BJ (cell line): ENCODE measurements around the gene MORN4. TPM values are rescaled to one million over a fixed set of nuclear protein-coding genes. Genes with fewer than 3 reads are reported as not detected.

Source experiments
- CTCF ChIA-PET: fragments of 350-600 bp; formaldehyde crosslinking; extraction: SDS; loops from one replicate; lab custom pipeline; 2021; ENCODE audit warnings: antibody characterized with exemption, inconsistent platforms; lab: Yijun Ruan, JAX
- POLR2A ChIA-PET: fragments of 300-600 bp; sonication (Branson Sonifier 250); formaldehyde crosslinking; extraction: SDS; loops from one replicate; lab custom pipeline; 2021; ENCODE audit warnings: antibody characterized with exemption; lab: Charles Lee
- DNase-seq: peaks from one replicate; pipeline ENCODE4 v3.0.0-alpha.2; 2011; ENCODE audit warnings: low read depth
- H3K27me3 ChIP-seq: 2 replicates; pipeline ENCODE4 v1.6.0; 2011; ENCODE audit warnings: low read length; ENCODE audit not compliant: control insufficient read depth, insufficient read depth
- H3K36me3 ChIP-seq: 2 replicates; pipeline ENCODE4 v1.5.1; 2011; ENCODE audit warnings: low read length; ENCODE audit not compliant: control insufficient read depth, insufficient read depth
- H3K4me3 ChIP-seq: 2 replicates; pipeline ENCODE4 v1.5.1; 2011; ENCODE audit warnings: low read depth, mild to moderate bottlenecking, control low read depth, low read length
- polyA plus RNA-seq: library from polyadenylated mRNA; depleted of rRNA; stranded (reverse); fragments of >200 nt; gene quantifications from 2 replicates; pipeline ENCODE4 v1.2.3, GENCODE V29; 2011
- TF ChIP-seq, protein P1 (sequence below): IDR thresholded peaks from 2 replicates; pipeline ENCODE4 v1.5.1; 2011; ENCODE audit warnings: low read depth, mild to moderate bottlenecking, control low read depth, inconsistent platforms, low read length, moderate library complexity; ENCODE audit not compliant: insufficient read depth

MORN4 gene
- polyA plus RNA-seq, 1 experiment: 13.8 TPM

DNA sequence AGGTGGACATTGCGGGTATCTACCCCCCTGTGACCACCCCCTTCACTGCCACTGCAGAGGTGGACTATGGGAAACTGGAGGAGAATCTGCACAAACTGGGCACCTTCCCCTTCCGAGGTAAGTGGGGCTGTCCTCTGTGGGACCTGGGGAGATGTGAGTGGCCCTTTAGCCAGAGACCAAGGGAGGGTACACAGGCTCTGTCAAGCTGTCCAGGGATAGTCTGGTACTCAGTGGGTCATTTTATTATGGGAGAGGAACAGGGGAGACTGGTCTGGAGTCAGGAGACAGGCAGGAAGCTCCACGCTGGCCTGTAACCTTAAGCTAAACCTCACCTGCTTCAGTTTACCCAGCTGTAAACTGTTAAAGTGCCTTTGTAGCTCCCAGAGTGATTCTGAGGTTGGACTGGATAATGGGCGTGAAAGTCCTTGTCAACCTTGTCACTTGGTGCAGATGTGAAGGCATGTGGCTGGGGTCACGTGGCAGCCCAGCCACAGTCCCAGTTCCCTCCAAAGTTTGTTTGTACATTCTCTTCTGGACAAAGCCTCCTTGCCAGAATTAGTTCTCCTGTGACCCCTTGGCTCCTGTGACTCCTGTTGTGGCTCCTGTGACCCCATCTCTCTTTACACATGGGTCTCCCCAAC is 48.4 kb downstream of the MORN4 start:
- TF ChIP-seq, protein P1, sequence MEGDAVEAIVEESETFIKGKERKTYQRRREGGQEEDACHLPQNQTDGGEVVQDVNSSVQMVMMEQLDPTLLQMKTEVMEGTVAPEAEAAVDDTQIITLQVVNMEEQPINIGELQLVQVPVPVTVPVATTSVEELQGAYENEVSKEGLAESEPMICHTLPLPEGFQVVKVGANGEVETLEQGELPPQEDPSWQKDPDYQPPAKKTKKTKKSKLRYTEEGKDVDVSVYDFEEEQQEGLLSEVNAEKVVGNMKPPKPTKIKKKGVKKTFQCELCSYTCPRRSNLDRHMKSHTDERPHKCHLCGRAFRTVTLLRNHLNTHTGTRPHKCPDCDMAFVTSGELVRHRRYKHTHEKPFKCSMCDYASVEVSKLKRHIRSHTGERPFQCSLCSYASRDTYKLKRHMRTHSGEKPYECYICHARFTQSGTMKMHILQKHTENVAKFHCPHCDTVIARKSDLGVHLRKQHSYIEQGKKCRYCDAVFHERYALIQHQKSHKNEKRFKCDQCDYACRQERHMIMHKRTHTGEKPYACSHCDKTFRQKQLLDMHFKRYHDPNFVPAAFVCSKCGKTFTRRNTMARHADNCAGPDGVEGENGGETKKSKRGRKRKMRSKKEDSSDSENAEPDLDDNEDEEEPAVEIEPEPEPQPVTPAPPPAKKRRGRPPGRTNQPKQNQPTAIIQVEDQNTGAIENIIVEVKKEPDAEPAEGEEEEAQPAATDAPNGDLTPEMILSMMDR: no peak
- no peak for DNase-seq
- CTCF ChIA-PET: interaction anchor here (0.6 to 3.7 kb wide), 3 partner anchors 13 to 139 kb away, joined by 3 to 16 read pairs (median 5); partner anchors contain the start of gene ANKRD2

DNA sequence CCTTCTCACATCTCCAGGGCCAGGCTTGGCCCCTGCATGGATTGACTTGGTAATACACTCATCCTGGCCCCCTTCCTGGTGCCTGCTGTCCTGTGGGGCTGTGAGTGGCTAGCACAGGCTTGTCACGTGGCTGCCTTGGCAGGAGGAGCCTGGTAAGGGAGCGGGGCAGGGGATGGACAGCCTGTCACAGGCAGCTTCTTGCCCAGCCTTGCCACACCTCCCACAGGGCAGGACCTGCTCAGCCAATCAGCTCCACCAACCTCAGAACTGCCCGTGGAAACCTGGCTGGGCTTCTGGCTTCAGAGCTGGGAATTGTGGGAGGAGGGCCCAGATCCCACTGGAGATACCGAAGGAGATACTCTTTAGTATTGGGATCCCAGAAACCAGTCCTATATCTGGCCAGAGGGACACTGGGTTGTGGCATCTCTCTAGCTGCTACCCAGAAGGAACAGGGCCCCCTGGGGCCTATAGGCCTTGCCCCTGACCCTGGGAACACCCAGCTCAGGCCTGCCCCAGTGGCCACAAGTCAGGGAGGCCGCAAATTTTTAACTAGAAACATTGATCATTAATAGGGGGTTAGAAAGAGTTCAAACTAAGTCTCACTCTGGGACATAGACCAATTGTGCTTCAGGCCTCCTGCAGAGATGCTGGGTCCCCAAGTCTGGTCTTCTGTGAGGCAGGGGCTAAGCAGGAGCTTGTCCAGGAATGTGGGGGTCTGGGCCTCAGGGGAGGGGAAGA is 49.1 kb downstream of the MORN4 start, which contains the start of gene HOGA1:
TSS of gene HOGA1 (plus strand) at position 330 of the 738 bp plus-strand sequence. CDS start at position 645, 315 bp downstream.
- ChIA-PET POLR2A (no interaction called here), CTCF (interaction anchor here (0.6 to 3.7 kb wide), 4 partner anchors 10 to 139 kb away, joined by 3 to 16 read pairs (median 4); partner anchors contain the start of gene ANKRD2)
- no peak for DNase-seq
- no peaks in the 10 kb centered on the region for H3K36me3 ChIP-seq
- no peaks in the 10 kb centered on the region for H3K27me3 ChIP-seq
- no peak within 1 kb of the TSS for H3K4me3 ChIP-seq
- TF ChIP-seq, protein P1: no peak

More for the DNA sequence above, 48.4 kb downstream of the MORN4 start:
- Histone ChIP-seq H3K4me3 (no peak overlapping the region), H3K27me3 (no peaks in the 10 kb centered on the region), H3K36me3 (no peaks in the 10 kb centered on the region)
- POLR2A ChIA-PET: no interaction called here

DNA sequence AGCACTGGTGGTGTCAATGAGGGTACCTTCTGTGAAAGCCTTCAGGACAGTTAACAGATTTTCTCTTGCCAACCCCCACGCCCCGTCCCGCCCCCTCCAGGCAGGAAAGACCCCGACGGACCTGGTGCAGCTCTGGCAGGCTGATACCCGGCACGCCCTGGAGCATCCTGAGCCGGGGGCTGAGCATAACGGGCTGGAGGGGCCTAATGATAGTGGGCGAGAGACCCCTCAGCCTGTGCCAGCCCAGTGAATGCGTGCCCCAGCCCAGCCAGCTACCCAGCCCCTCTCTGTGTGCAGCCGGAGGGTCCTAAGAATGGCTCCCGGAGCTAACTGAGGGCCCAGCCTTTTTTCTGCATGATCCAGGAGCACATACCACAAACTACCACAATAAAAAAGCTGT is 49.8 kb downstream of the MORN4 start:
- no peaks in the 10 kb centered on the region for H3K36me3 ChIP-seq
- ChIA-PET POLR2A (no interaction called here), CTCF (interaction anchor here (0.6 to 3.7 kb wide), 3 partner anchors 9 to 18 kb away, joined by 3 to 16 read pairs (median 3); partner anchors contain the start of gene ANKRD2)
- no peak for DNase-seq
- no peak overlapping the region for H3K4me3 ChIP-seq
- TF ChIP-seq, protein P1: no peak
- H3K27me3 ChIP-seq: no peaks in the 10 kb centered on the region

DNA sequence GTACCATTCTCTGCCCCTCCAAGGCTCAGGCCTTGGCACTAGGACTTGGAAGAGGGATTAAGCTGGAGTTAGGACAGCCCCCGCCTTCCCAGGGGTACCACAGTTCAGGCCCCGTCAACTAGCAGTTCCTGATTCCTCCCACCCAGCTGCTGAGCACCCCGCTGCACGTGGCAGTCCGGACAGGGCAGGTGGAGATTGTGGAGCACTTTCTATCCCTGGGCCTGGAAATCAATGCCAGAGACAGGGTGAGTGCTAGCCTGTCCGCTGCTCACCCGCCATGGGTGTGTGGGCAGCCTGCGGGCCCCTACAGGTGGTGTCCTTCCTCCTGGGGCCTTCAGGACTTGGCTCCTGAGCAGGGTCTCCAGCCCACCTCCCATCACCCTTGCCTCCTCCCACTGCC is 51.1 kb downstream of the MORN4 start:
- no peak overlapping the region for H3K4me3 ChIP-seq
- ChIA-PET CTCF (interaction anchor here (1.9 kb wide), 1 partner anchor 10 kb away, joined by 5 read pairs; no protein-coding TSS in a partner anchor), POLR2A (interaction anchor here (0.6 kb wide), 1 partner anchor 83 kb away, joined by 7 read pairs; no protein-coding TSS in a partner anchor)
- H3K36me3 ChIP-seq: no peaks in the 10 kb centered on the region
- TF ChIP-seq, protein P1: no peak
- DNase-seq: no peak
- H3K27me3 ChIP-seq: no peaks in the 10 kb centered on the region
